ENCODE measurements around the gene DOCK6. TPM values are rescaled to one million over a fixed set of nuclear protein-coding genes. Genes with fewer than 3 reads are reported as not detected.

The DOCK6 gene
- total RNA-seq, 1 experiment from 2014 or later = 57.9 TPM

DNA sequence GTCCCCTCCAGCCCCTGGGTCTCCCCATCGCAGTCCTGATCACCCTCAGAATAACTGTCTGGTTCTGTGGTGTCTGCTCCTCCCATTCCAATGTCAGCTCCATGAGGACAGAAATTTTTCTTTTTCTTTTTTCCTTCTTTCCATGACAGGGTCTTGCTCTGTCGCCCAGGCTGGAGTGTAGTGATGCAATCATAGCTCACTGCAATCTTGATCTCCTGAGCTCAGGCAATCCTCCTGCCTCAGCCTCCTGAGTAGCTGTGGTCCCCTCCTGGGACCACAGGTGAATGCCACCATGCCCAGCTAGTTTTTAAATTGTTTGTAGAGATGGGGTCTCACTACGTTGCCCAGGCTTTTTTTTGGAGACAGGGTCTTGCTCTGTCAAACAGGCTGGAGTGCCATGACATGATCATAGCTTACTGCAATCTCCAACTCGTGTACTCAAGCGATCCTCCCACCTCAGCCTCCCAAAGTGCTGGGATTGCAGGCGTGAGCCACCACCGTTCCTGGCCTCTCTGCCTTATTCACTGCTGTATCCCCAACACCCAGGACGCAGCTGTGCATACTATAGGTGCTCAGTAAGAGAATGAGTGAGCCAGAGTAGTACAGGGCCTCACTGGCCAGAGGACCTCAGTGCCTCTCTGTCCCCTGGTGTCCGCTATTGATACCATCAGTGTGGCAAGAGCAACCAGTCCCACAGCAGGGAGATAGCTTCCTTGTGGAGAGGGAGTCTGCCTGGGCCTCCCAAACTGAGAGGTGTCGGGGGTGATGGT is 5.2 kb upstream of the DOCK6 start:
- H3K4me3 Mint-ChIP-seq = peak overlapping the region in 1 of 2 experiments; percentile 32; a peak in 1 of 5 replicates

More for the DNA sequence above, 5.2 kb upstream of the DOCK6 start:
- no peak overlapping the region for H3T11ph ChIP-seq (ENCODE audit: low read length)
- H2BK12ac ChIP-seq (ENCODE audit: insufficient read length, low read depth, low read length) = no peak overlapping the region
- H2BK20ac ChIP-seq (ENCODE audit: low read depth, low read length, poor library complexity, severe bottlenecking) = no peak overlapping the region
- H3K9me3 ChIP-seq (ENCODE audit: control insufficient read depth, low read depth, low read length) = no peaks in the 10 kb centered on the region
- H3K27ac Mint-ChIP-seq = 0 out of 7 replicates have a peak overlapping the region, but pooled peaks of 1 of the 3 experiments have one; percentile 29
- H4K20me1 ChIP-seq (ENCODE audit: control insufficient read depth, insufficient read depth, insufficient read length) = no peaks in the 10 kb centered on the region
- H3K23me2 ChIP-seq (ENCODE audit: insufficient read length, low read depth, low read length, poor library complexity, severe bottlenecking) = peaks cover 3% of the 10 kb centered on the region
- no peaks in the 10 kb centered on the region for H3K79me1 ChIP-seq (ENCODE audit: insufficient read depth, low read depth, low read length, poor library complexity, severe bottlenecking)
- H2BK5ac ChIP-seq (ENCODE audit: insufficient read length, low read length) = no peak overlapping the region
- H3K9ac ChIP-seq (ENCODE audit: extremely low read depth, insufficient read length, low read length) = no peak overlapping the region
- no peak overlapping the region for H2AK5ac ChIP-seq (ENCODE audit: insufficient read length, low read length)
- no peak overlapping the region for H2BK120ac ChIP-seq (ENCODE audit: low read depth, low read length, poor library complexity, severe bottlenecking)
- H3K14ac ChIP-seq (ENCODE audit: insufficient read depth, low read length) = no peak overlapping the region
- H2AFZ ChIP-seq (ENCODE audit: low read length) = no peak overlapping the region
- no peak overlapping the region for H4K91ac ChIP-seq (ENCODE audit: insufficient read length, low read depth, low read length)
- H3K18ac ChIP-seq (ENCODE audit: insufficient read length, low read depth, low read length) = no peak overlapping the region
- H4K8ac ChIP-seq (replicated peaks; ENCODE audit: insufficient read length, low read depth, low read length) = no peak overlapping the region
- peaks cover 7 to 14% of the 10 kb centered on the region in 2 experiments; a peak in 3 of 4 replicates for H3K4me1 Mint-ChIP-seq
- no peaks in the 10 kb centered on the region for H3K27me3 ChIP-seq (ENCODE audit: insufficient read depth, low read length)
- WGBS (ENCODE audit: extremely low coverage, insufficient read length, low lambda C conversion rate) = no CpG with 5 or more reads among the region's 10 CpGs
- peaks cover 2% of the 10 kb centered on the region; the same call in 1 of the 2 replicates for H3K27me3 Mint-ChIP-seq (ENCODE audit: low read depth)
- no peak overlapping the region for H4K5ac ChIP-seq (ENCODE audit: insufficient read length, low read depth, low read length)
- H3K27ac ChIP-seq (ENCODE audit: insufficient read length, low read depth, low read length) = no peak overlapping the region
- no peak overlapping the region for H3K4me2 ChIP-seq (ENCODE audit: insufficient read depth, insufficient read length, low read length)
- no peaks in the 10 kb centered on the region for H3K9me3 Mint-ChIP-seq
- no peak overlapping the region for H3K23ac ChIP-seq (ENCODE audit: insufficient read length, low read depth, low read length)
- no peak for DNase-seq
- H3K79me2 ChIP-seq (ENCODE audit: insufficient read depth, low read length) = no peaks in the 10 kb centered on the region
- TF ChIP-seq, protein P1, sequence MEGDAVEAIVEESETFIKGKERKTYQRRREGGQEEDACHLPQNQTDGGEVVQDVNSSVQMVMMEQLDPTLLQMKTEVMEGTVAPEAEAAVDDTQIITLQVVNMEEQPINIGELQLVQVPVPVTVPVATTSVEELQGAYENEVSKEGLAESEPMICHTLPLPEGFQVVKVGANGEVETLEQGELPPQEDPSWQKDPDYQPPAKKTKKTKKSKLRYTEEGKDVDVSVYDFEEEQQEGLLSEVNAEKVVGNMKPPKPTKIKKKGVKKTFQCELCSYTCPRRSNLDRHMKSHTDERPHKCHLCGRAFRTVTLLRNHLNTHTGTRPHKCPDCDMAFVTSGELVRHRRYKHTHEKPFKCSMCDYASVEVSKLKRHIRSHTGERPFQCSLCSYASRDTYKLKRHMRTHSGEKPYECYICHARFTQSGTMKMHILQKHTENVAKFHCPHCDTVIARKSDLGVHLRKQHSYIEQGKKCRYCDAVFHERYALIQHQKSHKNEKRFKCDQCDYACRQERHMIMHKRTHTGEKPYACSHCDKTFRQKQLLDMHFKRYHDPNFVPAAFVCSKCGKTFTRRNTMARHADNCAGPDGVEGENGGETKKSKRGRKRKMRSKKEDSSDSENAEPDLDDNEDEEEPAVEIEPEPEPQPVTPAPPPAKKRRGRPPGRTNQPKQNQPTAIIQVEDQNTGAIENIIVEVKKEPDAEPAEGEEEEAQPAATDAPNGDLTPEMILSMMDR (conservative IDR thresholded peaks at IDR 0.05) = no peak
- no peaks in the 10 kb centered on the region for H3K36me3 Mint-ChIP-seq (ENCODE audit: insufficient read depth in 1 of 3, low read depth in 3 of 3)
- H3K56ac ChIP-seq (ENCODE audit: insufficient read length, low read depth, low read length) = no peak overlapping the region
- H3K4me1 ChIP-seq (ENCODE audit: insufficient read depth, low read length) = no peaks in the 10 kb centered on the region
- H2BK15ac ChIP-seq (ENCODE audit: low read depth, low read length) = no peak overlapping the region
- no peak overlapping the region for H3K4ac ChIP-seq (ENCODE audit: low read depth, low read length)

Data from H9 (cell line).